Stimulated activated CD8-positive, alpha-beta memory T cell treated with anti-CD3 and anti-CD28 coated beads, Interleukin-2, amount 100 ng/mL, for 1 hour (primary cell): ENCODE measurements around the gene PHLDA3.

Experiments used
- DNase-seq, 2 donors: peaks; one replicate each; pipeline ENCODE4 v3.0.0-alpha.2; 2020; ENCODE audit warnings: low read depth in 2 of 2

The PHLDA3 gene

GRCh38 chr1:201463071-201463552 is 5.9 kb downstream of the PHLDA3 start:
- DNase-seq: no peak

DNA sequence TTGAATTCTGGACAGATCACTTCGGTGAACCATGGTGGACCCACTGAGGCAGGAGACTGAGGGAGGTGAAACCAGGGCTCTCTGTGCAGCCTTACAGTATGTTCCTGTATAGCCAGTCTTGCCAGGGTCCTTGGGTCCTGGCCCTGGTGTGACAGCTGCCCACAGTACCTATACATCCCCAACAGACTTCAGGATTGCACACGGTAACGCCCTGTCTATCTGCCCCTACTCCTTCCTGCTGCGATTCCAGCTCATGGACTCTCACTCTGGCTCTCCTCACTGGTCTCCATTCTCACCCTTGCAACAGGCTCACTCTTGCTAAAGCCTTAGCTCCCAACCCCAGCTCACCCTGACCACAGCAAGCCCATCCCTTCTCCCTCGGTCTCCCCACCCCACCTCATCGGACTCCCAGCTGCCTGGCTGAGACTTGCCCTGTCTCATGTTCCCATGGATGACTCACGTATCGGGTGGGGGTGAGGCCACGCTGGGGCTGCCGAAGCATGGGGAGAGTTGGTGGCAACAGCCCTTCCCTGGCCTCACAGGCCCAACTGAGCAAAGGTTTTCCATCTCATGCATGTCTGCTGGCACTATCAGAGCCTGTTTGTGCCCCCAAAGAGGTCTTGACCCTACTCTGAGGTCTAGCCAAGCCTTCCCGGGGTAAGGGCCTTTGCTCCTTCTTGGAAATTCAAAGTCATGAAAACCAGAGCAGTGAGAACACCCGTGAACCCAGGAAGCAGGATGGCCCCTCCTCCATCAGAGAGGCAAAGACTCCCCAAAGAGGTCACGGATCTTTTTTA is 7.1 kb downstream of the PHLDA3 start:
- no peak for DNase-seq

GRCh38 chr1:201460814-201461644 is 8.0 kb downstream of the PHLDA3 start:
- DNase-seq: no peak

DNA sequence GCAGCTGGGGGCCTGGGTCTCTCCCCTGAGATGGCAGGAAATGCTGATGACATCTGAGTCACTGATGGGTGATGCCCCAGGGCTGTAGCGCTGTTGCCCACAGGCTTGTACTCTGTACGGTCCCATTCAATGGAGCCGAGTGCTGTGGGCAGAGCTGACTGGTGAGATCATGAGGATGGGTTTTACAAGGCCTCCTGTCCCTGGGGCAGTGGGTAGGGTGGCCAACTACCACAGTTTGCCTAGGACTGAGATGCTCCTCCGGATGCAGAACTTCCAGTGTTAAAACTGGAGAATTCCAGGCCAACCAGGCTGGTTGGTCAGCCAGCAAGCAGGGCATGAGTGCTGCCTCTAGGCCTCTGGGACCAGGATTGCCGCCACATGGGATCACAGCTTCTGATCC is 9.2 kb downstream of the PHLDA3 start:
- no peak for DNase-seq

- DNase-seq: no peak
Measured at GRCh38 chr1:201459052-201459451, 9.9 kb downstream of the PHLDA3 start.

DNA sequence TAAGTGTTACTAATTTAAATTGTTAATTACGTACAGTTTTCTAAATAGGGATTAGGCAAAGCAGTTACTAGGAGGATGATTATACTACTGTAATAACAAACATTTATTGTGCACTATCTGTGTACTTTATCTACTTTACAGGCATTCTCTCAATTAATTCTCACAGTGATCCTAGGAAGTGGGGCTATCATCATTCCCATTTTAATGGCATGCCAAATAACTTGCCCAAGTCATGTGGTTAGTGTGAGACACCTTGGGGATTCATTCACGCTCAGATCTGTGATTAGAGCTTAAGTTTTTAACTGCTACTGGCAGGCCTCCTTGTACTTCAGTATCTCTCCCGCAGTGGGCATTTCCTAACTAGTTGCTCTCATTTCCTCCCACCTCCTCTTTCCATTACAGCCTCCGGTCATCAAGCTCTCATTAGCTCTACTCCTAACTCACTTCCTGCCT is 11.5 kb downstream of the PHLDA3 start:
- DNase-seq: no peak

- DNase-seq: no peak
Measured at GRCh38 chr1:201456499-201457309, 12.3 kb downstream of the PHLDA3 start.

DNA sequence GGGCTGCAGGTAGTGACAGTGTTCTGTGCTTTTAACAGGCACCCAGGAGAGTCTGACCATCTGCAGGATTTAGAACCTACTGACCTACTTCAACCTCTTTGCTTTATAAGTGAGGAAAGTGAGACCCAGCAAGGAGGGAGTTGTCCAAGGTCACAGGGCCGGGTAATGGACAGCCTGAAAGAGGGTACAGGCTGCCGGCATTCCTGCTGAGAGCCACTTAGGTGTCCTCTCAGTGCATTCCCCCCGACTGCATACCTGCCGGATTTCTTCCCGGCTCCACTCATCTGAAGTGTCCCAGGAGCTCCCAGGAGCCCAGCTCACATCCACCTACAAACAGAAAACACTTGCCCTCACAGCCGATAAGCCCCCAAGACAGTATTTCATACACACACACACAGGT is 13.9 kb downstream of the PHLDA3 start:
- DNase-seq: no peak

GRCh38 chr1:201454608-201455007 is 14.4 kb downstream of the PHLDA3 start:
- no peak for DNase-seq

GRCh38 chr1:201452866-201453265 is 16.1 kb downstream of the PHLDA3 start:
- no peak for DNase-seq

DNA sequence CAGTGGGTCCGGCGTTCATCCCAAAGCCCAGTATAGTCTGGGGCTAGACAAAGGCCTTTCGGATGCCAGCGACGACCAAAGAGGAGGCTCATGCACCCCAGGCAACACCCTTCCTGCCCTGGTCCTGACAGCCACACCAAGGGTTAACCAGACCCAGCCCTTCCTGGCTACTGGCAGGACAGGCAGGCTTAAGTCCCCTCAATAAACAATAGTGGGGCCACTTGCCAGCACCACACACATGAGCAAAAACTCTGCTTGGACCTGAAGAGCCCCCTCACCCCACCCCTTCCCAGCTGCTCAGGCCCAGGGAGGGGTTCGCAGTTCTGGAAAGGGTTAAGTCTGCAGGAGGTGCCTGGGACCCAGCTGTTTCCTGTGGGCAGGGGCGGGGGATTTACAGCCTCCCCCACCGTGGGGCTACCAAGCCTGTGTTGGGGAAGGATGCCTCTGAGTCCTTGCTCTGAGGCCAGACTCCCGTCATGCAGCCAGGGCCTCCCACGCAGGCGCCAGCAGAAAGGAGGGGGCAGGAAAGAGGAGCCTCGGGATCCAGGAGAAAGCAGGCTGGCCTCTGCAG is 18.2 kb downstream of the PHLDA3 start:
- DNase-seq: no peak

- DNase-seq: no peak
Measured at GRCh38 chr1:201448990-201449389, 20.0 kb downstream of the PHLDA3 start.

GRCh38 chr1:201447903-201448871 is 20.8 kb downstream of the PHLDA3 start:
- peak; percentile 17 to 33 for DNase-seq

DNA sequence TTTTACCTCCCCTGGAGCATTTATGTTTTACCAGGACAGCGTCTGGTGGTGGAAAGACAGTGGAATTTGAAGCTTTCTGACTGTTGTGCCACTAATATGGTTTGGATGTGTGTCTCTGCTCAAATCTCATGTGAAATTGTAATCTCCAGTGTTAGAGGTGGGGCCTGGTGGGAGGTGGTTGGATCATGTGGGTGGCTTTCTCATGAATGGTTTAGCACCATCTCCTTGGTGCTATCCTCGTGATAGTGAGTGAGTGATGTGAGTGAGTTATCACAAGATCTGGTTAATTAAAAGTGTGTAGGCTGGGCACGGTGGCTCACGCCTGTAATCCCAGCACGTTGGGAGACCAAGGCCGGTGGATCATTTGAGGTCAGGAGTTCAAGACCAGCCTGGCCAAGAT is 23.7 kb downstream of the PHLDA3 start:
- DNase-seq: no peak

DNA sequence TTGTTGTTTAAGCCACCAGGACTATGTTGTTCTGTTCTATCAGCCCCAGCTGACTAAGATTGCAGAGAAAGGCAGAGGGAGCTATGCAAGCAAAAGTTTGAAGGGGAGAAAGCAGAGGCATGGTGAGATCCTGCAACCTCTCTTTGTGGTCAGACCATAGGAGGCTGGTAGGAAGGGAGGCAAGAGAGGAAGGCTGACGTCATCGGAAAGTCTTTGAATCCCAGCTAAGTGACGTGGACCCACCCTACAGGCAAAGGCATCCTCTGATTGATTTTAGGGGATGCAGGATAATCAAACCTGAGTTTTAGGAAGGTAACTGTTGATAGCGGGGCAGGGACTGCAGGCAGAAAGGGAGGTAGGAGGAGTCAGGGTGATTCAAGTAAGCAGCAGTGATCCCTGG is 24.2 kb downstream of the PHLDA3 start:
- DNase-seq: no peak

- DNase-seq: no peak
Measured at GRCh38 chr1:201443747-201444146, 25.2 kb downstream of the PHLDA3 start.

GRCh38 chr1:201436969-201437368 is 32.0 kb downstream of the PHLDA3 start:
- no peak for DNase-seq

DNA sequence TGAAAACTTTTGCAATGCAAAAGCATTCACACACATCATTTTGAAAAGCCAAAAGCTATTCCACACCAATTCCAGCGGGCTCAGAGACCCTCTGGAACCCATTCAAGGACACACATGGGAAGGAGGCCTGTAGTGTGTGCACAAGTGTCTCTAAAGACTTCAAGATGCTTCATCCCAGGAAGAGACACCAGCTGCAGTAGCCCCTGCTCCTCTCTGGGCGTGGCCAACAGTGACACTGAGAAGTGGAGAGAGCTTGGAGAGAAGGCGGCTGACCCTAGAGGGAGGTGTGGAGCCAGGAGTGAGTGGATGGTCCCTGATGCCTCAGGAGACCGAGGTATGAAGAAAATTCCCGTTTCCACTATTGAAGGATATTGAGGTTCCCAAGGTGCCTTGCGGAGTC is 32.6 kb downstream of the PHLDA3 start:
- DNase-seq: no peak

DNA sequence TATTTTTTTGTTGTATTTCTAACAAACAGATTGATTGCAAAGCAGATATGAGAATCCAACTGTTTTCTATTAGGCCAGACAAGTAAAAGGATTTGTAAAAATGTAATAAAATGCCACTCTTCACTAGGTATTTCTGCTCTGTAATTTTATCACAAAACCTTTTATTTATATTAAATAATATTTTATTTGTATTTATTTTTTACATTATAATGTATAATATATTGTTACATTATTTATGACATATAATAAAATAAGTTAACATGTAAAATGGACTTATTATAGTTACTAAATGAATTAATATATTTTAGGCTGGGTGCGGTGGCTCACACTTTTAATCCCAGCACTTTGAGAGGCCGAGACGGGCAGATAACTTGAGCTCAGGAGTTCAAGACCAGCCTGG is 34.7 kb downstream of the PHLDA3 start:
- DNase-seq: no peak

DNA sequence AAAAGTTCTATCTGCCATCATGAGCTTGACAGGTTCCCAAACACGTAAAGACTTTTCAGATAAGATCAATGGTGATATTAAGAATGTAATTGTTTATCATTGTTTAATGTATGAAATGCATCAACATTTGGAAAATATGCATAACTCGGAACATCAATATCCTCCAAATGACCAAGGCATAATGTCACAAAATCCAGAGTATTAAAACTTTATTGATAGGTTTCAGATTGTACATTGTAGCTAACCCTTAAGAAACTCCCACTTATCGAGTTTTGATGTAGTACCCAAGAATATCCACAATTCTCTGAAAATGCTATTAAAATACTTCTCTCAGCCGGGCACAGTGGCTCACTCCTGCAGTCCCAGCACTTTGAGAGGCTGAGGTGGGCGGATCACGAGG is 35.4 kb downstream of the PHLDA3 start:
- DNase-seq: no peak
